IMR-90 (cell line): ENCODE measurements around the gene ISCU. TPM values are rescaled to one million over a fixed set of nuclear protein-coding genes. Genes with fewer than 3 reads are reported as not detected.

Source experiments
- ATAC-seq: fragments of 200-7000 bp; cut with Tn5 transposase; 2 replicates; pipeline ENCODE4 v1.9.1; 2020; ENCODE audit warnings: low read depth, mild to moderate bottlenecking, moderate library complexity
- BruUV-seq: library from RNA; stranded (reverse); fragments of 400-500 nt; replicated peaks from 2 replicates; lab custom pipeline; 2021; lab: Mats Ljungman, UMichigan
- CTCF ChIA-PET: fragments of 300-600 bp; formaldehyde crosslinking; extraction: SDS; loops from one replicate; lab custom pipeline; 2021; ENCODE audit warnings: antibody characterized with exemption; lab: Yijun Ruan, JAX
- POLR2A ChIA-PET: fragments of 300-600 bp; sonication (Branson Sonifier 250); formaldehyde crosslinking; loops from one replicate; lab custom pipeline; 2022; ENCODE audit warnings: antibody characterized with exemption; ENCODE audit not compliant: unreplicated experiment; lab: Charles Lee
- DNase-seq: peaks from one replicate; pipeline ENCODE4 v3.0.0; 2013
- H2AFZ ChIP-seq: replicated peaks from 2 replicates; pipeline ENCODE3; 2013; ENCODE audit warnings: low read length, mild to moderate bottlenecking; ENCODE audit not compliant: poor library complexity
- H2AK5ac ChIP-seq: 2 replicates; pipeline ENCODE4 v1.6.1; 2013; ENCODE audit warnings: low read depth, low read length, inconsistent platforms
- H2AK9ac ChIP-seq: replicated peaks from 2 replicates; pipeline ENCODE3; 2013; ENCODE audit warnings: mild to moderate bottlenecking, low read depth, low read length, moderate library complexity; ENCODE audit not compliant: poor library complexity
- H2BK120ac ChIP-seq: 2 replicates; pipeline ENCODE4 v1.6.1; 2013; ENCODE audit warnings: low read depth, low read length, inconsistent platforms
- H2BK15ac ChIP-seq: 3 replicates; pipeline ENCODE4 v1.6.1; 2013; ENCODE audit warnings: low read depth, low read length, inconsistent platforms
- H2BK20ac ChIP-seq: 2 replicates; pipeline ENCODE4 v1.6.1; 2013; ENCODE audit warnings: low read depth, mild to moderate bottlenecking, inconsistent platforms, low read length, moderate library complexity
- H2BK5ac ChIP-seq: 2 replicates; pipeline ENCODE4 v1.6.1; 2013; ENCODE audit warnings: mild to moderate bottlenecking, low read depth, low read length, inconsistent platforms; ENCODE audit not compliant: poor library complexity, severe bottlenecking
- H3K14ac ChIP-seq: replicated peaks from 2 replicates; pipeline ENCODE4 v1.6.1; 2013; ENCODE audit warnings: low read depth, low read length, inconsistent platforms
- H3K18ac ChIP-seq: 2 replicates; pipeline ENCODE4 v1.6.1; 2013; ENCODE audit warnings: low read depth, low read length, control low read depth
- H3K23ac ChIP-seq: 2 replicates; pipeline ENCODE4 v1.6.1; 2013; ENCODE audit warnings: low read depth, low read length, inconsistent platforms
- H3K27ac ChIP-seq: 2 replicates; pipeline ENCODE4 v1.5.1; 2013; ENCODE audit warnings: mild to moderate bottlenecking, control low read depth, low read length; ENCODE audit not compliant: insufficient read depth
- H3K27me3 ChIP-seq: 2 replicates; pipeline ENCODE4 v1.6.1; 2013; ENCODE audit warnings: low read length; ENCODE audit not compliant: control insufficient read depth, insufficient read depth
- H3K36me3 ChIP-seq: 2 replicates; pipeline ENCODE4 v1.6.1; 2013; ENCODE audit warnings: low read length, mixed read lengths; ENCODE audit not compliant: control insufficient read depth, insufficient read depth
- H3K4ac ChIP-seq: 2 replicates; pipeline ENCODE4 v1.6.1; 2013; ENCODE audit warnings: low read depth, low read length, inconsistent platforms
- H3K4me1 ChIP-seq: 2 replicates; pipeline ENCODE4 v1.6.1; 2013; ENCODE audit warnings: low read length, mixed read lengths; ENCODE audit not compliant: control insufficient read depth, insufficient read depth
- H3K4me2 ChIP-seq: 2 replicates; pipeline ENCODE4 v1.6.1; 2013; ENCODE audit warnings: low read depth, mild to moderate bottlenecking, control low read depth, low read length, moderate library complexity
- H3K4me3 ChIP-seq: 2 replicates; pipeline ENCODE4 v1.5.1; 2013; ENCODE audit warnings: low read depth, mild to moderate bottlenecking, control low read depth, low read length, moderate library complexity; ENCODE audit not compliant: insufficient read depth
- H3K56ac ChIP-seq: 2 replicates; pipeline ENCODE4 v1.6.1; 2013; ENCODE audit warnings: low read length, inconsistent platforms; ENCODE audit not compliant: insufficient read depth; ENCODE audit errors: extremely low read depth
- H3K79me1 ChIP-seq, 2 experiments: 2 replicates each; pipeline ENCODE4 v1.6.1; 2013; ENCODE audit warnings: low read length in 2 of 2, inconsistent platforms in 1 of 2, low read depth in 1 of 2
- H3K9ac ChIP-seq: 2 replicates; pipeline ENCODE4 v1.6.1; 2013; ENCODE audit warnings: low read depth, low read length, control low read depth
- H3K9me1 ChIP-seq: 2 replicates; pipeline ENCODE4 v1.6.1; 2013; ENCODE audit warnings: low read length, inconsistent platforms; ENCODE audit not compliant: insufficient read depth
- H3K9me3 ChIP-seq: 2 replicates; pipeline ENCODE4 v1.6.1; 2013; ENCODE audit warnings: low read length; ENCODE audit not compliant: control insufficient read depth, insufficient read depth
- H4K20me1 ChIP-seq: 2 replicates; pipeline ENCODE4 v1.6.1; 2013; ENCODE audit warnings: low read length, inconsistent platforms; ENCODE audit not compliant: insufficient read depth
- H4K5ac ChIP-seq: 2 replicates; pipeline ENCODE4 v1.6.1; 2013; ENCODE audit warnings: mild to moderate bottlenecking, low read depth, low read length, control low read depth
- H4K8ac ChIP-seq, 2 experiments: 2 replicates each; pipeline ENCODE4 v1.6.1; 2013; ENCODE audit warnings: low read depth in 2 of 2, low read length in 2 of 2, control low read depth in 1 of 2, inconsistent platforms in 1 of 2
- H4K91ac ChIP-seq: 2 replicates; pipeline ENCODE4 v1.6.1; 2013; ENCODE audit warnings: low read depth, low read length, inconsistent platforms; ENCODE audit not compliant: insufficient read depth
- BHLHE40 ChIP-seq: fragments of 150-350 bp; IDR thresholded peaks from 2 replicates; pipeline ENCODE4 v1.6.1; 2016; ENCODE audit warnings: mild to moderate bottlenecking, low read depth, low read length
- MAFK ChIP-seq: IDR thresholded peaks from 2 replicates; pipeline ENCODE4 v1.6.1; 2012; ENCODE audit warnings: low read depth, low read length, improper control_type of control experiment
- POLR2A ChIP-seq: IDR thresholded peaks from 2 replicates; pipeline ENCODE4 v1.6.1; 2012; ENCODE audit warnings: mild to moderate bottlenecking, low read depth, low read length
- WGBS, 2 experiments: methylation state at CpG; one replicate each; pipeline versions ENCODE4 v1.1.5 to v1.1.7; 2013; ENCODE audit warnings: missing lambda C conversion rate in 2 of 2; ENCODE audit not compliant: insufficient read length in 1 of 2; ENCODE audit errors: extremely low coverage in 2 of 2; 5-methylcytosine and 5-hydroxymethylcytosine counted together
- dilution Hi-C: fragments of 300-500 bp; cut with HindIII; formaldehyde crosslinking; loops from one replicate; pipeline ENCODE4 v1.14.3; 2018; ENCODE audit warnings: low sequenced_read_pairs; ENCODE audit not compliant: unreplicated experiment
- in situ Hi-C: fragments of 300-500 bp; cut with MboI; formaldehyde crosslinking; loops from 3 replicates; pipeline ENCODE4 v1.14.3; 2019; ENCODE audit warnings: low sequenced_read_pairs, inconsistent platforms, mixed read lengths
- intact Hi-C: fragments of 100-400 bp; cut with micrococcal nuclease; formaldehyde crosslinking; loops from 2 replicates; pipeline ENCODE4 v1.10.0; 2022
- polyA plus RNA-seq, 3 experiments: library from polyadenylated mRNA; depleted of rRNA; stranded (reverse); fragments of >200 nt; gene quantifications; 2 replicates each; pipeline ENCODE4 v1.2.3, GENCODE V29; 2012; ENCODE audit warnings: low replicate concordance in 1 of 3
- total RNA-seq: library from RNA; depleted of rRNA; stranded (reverse); fragments of >200 nt; gene quantifications from 2 replicates; pipeline ENCODE4 v1.2.3, GENCODE V29; 2012

The ISCU gene
- total and polyA plus RNA-seq, 2 of the 4 experiments (the other 2 are of a cell fraction) = 52.7 to 87.2 TPM

GRCh38 chr12:108538616-108539195, 23.7 kb upstream of the ISCU start:
- Histone ChIP-seq H4K20me1 (peaks cover 17% of the 10 kb centered on the region; the same call in 1 of the 2 replicates), H2AK5ac (no peak overlapping the region), H3K23ac (no peak overlapping the region), H3K56ac (no peak overlapping the region), H3K9me3 (no peaks in the 10 kb centered on the region), H3K18ac (no peak overlapping the region), H2AFZ (no peak overlapping the region), H4K5ac (no peak overlapping the region), H4K8ac (no peak overlapping the region), H3K4me2 (no peak overlapping the region), H3K14ac (no peak overlapping the region), H3K4me1 (no peaks in the 10 kb centered on the region), H3K4me3 (no peak overlapping the region), H2BK120ac (no peak overlapping the region), H2BK20ac (no peak overlapping the region), H3K9me1 (peaks cover 6% of the 10 kb centered on the region), H2BK15ac (no peak overlapping the region), H3K36me3 (peaks cover 27% of the 10 kb centered on the region), H4K91ac (no peak overlapping the region), H2AK9ac (no peak overlapping the region), H3K27ac (no peak overlapping the region), H3K79me1 (peaks cover 23 to 42% of the 10 kb centered on the region in 2 experiments), H2BK5ac (no peak overlapping the region), H3K9ac (no peak overlapping the region), H3K4ac (no peak overlapping the region), H3K27me3 (no peaks in the 10 kb centered on the region)
- 88% methylated on average over 5 of the region's 10 CpGs; no CpG with 5 or more reads in 1 of the 2 experiments for WGBS, 2 experiments
- intact Hi-C loops (no loop called here), dilution Hi-C loops (no loop called here), in situ Hi-C loops (no loop called here)
- no peak for TF ChIP-seq POLR2A
- no peak for TF ChIP-seq MAFK
- TF ChIP-seq BHLHE40 = no peak
- no peak for ATAC-seq
- ChIA-PET POLR2A (no interaction called here), CTCF (no interaction called here)
- DNase-seq = no peak
- BruUV-seq = no TSS peak
